GM08714 (cell line): ENCODE results near the gene DHX32.
A peak's percentile ranks its signal among the peaks of the same experiment; 100 is the strongest.

Source experiments
- H3K4me3 ChIP-seq: fragments of 200-500 bp; sonication (Bioruptor generic); 2 replicates; pipeline ENCODE4 v1.5.1; 2014; ENCODE audit warnings: mild to moderate bottlenecking, low read length, inconsistent platforms
- ZNF274 ChIP-seq: IDR thresholded peaks from 2 replicates; pipeline ENCODE4 v1.6.1; 2012; ENCODE audit warnings: mild to moderate bottlenecking, low read depth, low read length

DHX32 gene

DNA sequence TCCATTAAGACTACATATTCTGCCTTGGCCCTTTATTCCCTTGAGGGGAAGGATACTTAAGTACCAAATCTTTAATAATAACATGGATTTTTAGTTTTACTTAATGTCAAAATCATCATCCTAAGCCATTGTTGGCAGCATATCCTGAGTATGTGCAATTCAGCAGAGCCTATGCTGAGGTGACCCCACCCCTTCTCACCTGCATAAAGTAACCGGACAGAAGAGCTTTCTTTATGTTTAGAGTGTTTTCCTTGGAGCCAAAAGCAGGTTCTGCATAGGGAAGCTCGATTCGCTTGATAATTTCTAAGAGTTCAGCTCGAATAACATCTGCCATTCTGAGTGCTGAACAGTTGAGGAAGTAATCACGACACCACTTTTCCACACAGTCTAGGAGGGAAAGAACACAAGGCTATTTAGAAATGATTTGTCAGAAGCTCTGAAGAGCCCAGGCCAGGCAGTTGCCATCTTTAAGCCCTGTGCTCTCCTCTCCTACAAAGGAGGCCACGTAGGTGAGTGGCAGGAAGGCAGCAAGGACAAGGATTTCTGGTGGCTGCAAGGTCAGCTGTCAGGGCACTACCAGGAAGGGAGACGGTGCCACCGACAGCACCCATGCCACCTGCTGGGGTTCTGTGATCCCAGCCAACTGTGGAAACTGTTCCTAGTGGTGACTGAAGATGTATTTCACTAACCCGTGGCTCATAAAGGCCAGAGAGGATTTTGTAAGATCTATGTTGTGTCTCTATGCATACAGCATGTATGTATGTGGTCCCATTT lies 42.1 kb downstream of the DHX32 start:
- no peak overlapping the region for H3K4me3 ChIP-seq
- no peak for TF ChIP-seq ZNF274

DNA sequence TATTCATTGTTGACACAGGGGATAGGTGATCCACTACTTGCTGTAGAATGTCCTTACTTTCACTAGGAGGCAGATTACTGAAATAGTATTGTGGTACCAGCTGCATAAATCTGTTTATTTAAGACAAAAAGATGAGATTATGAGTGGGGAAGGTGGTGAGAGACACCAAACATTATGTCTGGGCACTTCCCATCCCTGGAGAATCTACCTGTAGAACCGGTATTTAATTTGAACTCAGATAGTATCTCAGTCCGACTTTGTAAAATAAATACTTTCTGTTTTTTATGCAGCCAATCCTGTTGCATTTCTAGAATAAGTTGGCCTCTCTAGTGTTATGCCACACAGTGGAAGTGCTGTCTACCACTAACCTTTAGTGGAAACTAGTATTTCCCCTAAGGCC lies 44.3 kb downstream of the DHX32 start:
- H3K4me3 ChIP-seq, result no peak overlapping the region
- TF ChIP-seq ZNF274, result no peak

GRCh38 chr10:125828311-125828710 lies 52.8 kb downstream of the DHX32 start:
- TF ChIP-seq ZNF274, result no peak
- no peak overlapping the region for H3K4me3 ChIP-seq

- no peak for TF ChIP-seq ZNF274
- no peak overlapping the region for H3K4me3 ChIP-seq
These were observed 54.0 kb downstream of the DHX32 start for GRCh38 chr10:125827133-125827532.

DNA sequence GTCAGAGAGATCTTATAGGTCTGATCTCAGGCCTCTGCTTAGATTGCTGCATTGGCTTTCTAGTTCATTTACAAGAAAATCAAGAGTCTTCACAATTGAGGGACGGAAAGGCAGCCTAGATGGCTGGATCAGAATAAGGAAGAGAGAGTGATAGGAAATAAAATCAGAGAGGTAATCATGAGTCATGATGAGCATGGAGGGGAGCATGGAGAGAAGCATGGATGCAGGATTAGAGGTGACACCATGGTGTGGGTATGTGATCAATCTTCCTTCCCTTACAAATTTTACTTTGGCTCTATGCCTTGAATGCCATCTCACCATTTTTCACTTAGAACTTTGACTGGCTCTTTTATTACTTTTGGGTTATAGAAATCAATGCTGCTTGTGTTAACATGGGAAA lies 56.4 kb downstream of the DHX32 start:
- no peak for TF ChIP-seq ZNF274
- H3K4me3 ChIP-seq, result peak overlapping the region; percentile 91

DNA sequence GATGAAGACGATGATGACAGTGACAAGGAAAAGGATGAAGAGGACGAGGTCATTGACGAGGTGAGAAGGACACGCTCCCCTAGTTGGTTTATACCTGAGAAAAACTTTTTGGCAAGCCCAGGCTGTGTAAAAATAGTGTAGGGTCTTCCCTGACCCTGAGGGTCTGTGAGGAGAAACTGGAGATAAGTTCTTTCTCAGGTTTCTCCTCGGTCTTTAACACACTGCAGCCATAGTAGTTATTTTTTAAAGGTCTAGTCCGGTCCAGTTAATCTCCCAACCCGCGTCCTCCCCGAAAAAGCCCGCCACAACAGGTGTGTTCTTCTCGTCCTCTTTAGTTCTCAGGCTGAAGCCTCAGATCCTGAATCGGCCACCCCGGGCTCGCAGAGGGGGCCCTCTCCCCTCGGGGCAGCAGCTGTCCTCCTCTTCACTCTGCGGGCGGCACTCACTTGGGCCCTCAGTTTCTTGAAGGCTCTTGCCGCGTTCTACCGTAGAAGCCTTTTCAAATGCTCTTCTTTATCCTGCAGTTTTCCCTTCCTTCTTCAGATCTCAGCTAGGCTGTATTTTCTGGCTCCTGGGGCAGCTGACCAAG lies 57.3 kb downstream of the DHX32 start:
- TF ChIP-seq ZNF274, result no peak
- peak overlapping the region; percentile 91 for H3K4me3 ChIP-seq

DNA sequence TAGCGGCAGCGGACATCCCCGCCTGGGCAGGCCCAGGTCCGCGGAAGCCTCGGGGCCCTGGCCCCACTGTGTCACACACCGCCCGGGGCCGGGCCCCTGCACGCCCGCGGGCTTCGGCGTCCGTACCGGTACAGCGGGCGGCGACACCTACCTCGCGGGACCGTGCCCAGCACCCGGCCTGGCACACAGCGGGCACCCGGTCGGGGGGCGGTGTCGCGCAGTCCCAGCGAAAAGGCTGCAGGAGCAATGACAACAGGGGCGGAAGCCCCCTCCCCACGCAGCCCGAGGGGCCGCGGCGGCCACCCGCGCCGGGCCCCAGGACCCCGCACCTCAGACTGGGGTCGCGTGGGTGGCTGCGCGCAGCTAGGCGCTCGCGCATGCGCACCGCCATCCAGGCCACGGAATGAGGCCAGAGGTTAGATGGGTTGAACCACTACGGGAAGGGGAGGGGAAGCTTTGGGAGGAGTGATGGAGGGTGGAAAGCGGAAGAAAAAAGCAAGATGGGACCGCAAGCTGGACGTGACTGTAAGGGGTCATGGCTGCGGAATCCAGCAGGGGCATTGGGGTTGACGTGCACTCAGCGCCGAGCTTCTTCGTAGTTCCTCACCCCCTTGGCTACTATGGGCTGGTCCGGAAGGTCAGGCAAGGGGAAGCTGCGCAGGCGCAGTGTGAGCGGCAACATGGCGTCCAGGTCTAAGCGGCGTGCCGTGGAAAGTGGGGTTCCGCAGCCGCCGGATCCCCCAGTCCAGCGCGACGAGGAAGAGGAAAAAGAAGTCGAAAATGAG lies 58.0 kb downstream of the DHX32 start, which contains the start of the genes BCCIP and UROS:
Gene BCCIP, plus strand, starts transcription at position 669 of the 785 bp plus-strand sequence. Its CDS starts 12 bp downstream, at position 681.
Gene UROS, minus strand, starts transcription at position 381 of the 785 bp plus-strand sequence. CDS start 6,759 bp downstream, outside the sequence.
- H3K4me3 ChIP-seq, result peak within 1 kb of the TSS; percentile 91
- TF ChIP-seq ZNF274, result no peak

- TF ChIP-seq ZNF274, result no peak
- peak overlapping the region; percentile 29; the same call in 1 of the 2 replicates for H3K4me3 ChIP-seq
These were observed 60.4 kb downstream of the DHX32 start for GRCh38 chr10:125820701-125821100.

- no peak for TF ChIP-seq ZNF274
These were observed 63.6 kb downstream of the DHX32 start for GRCh38 chr10:125817337-125817946.

GRCh38 chr10:125816548-125816947 lies 64.5 kb downstream of the DHX32 start:
- no peak overlapping the region for H3K4me3 ChIP-seq
- TF ChIP-seq ZNF274, result no peak

More at GRCh38 chr10:125817337-125817946, 63.6 kb downstream of the DHX32 start:
- no peak overlapping the region for H3K4me3 ChIP-seq

DNA sequence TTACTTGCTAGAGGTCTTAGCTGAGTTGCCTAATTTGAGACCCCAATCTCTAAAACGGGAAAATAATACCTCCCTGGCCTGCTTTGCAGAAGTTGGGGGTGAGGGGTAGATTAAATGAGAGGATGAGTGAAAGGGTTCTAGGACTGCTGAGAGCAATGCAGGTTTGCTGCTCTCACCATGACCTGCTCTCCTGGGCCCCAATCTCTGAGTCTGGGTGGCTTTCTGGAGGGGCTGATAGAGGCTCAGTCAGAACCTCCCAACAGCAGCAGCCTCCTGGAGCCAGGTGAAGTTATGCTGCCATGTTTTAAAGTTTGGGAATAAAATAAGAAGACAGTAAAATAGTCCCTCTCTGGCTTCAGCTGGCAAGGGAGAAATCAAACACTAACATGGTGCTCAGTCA lies 65.3 kb downstream of the DHX32 start:
- no peak overlapping the region for H3K4me3 ChIP-seq
- no peak for TF ChIP-seq ZNF274

- no peak overlapping the region for H3K4me3 ChIP-seq
- no peak for TF ChIP-seq ZNF274
These were observed 68.9 kb downstream of the DHX32 start for GRCh38 chr10:125812128-125812750.

GRCh38 chr10:125811251-125811650 lies 69.8 kb downstream of the DHX32 start:
- no peak overlapping the region for H3K4me3 ChIP-seq
- no peak for TF ChIP-seq ZNF274

GRCh38 chr10:125808047-125808446 lies 73.0 kb downstream of the DHX32 start:
- TF ChIP-seq ZNF274, result no peak

More at GRCh38 chr10:125808047-125808446, 73.0 kb downstream of the DHX32 start:
- H3K4me3 ChIP-seq, result no peak overlapping the region
